ENCODE measurements around the gene MATN3. TPM values are rescaled to one million over a fixed set of nuclear protein-coding genes. Genes with fewer than 3 reads are reported as not detected.

The MATN3 gene
- total and polyA plus RNA-seq, 9 of the 15 experiments (the other 6 are each of a cell fraction or from before 2014, with no cell fraction given): not detected

DNA sequence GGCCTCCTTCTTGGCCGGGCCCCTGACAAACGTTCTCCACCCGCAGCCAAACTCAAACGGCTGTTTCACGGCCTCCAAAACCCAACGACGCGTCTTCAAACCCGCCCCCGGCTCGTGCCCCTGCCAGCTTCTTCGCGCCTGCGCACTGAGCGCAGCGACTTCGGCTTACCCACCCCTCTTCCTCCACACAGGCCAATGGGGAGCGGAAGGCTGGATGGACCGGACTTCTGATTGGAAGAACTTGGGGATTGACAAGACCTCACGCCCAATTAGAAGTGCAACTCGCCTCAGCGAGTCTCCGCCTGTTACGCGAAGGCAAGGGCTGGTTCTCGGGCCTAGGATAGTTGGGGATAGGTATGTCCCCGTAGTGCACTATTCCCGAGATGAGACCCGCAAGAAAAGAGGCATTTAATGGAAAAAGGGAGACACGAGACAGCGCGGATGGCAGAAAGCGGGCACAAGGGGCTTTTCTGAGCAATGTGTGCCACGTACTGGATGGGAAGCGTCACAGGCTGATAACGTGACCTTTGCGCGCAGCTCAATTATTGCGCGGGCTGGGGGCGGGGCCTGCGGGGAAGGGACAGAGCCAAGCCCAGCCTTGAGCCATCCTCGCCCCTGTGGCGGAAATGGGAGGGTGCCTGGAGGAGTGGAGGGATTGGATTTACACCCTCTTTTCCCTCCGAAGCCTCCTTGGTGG is 39.2 kb upstream of the MATN3 start, which contains the start of gene LAPTM4A (continued):
- TF ChIP-seq, protein P1, sequence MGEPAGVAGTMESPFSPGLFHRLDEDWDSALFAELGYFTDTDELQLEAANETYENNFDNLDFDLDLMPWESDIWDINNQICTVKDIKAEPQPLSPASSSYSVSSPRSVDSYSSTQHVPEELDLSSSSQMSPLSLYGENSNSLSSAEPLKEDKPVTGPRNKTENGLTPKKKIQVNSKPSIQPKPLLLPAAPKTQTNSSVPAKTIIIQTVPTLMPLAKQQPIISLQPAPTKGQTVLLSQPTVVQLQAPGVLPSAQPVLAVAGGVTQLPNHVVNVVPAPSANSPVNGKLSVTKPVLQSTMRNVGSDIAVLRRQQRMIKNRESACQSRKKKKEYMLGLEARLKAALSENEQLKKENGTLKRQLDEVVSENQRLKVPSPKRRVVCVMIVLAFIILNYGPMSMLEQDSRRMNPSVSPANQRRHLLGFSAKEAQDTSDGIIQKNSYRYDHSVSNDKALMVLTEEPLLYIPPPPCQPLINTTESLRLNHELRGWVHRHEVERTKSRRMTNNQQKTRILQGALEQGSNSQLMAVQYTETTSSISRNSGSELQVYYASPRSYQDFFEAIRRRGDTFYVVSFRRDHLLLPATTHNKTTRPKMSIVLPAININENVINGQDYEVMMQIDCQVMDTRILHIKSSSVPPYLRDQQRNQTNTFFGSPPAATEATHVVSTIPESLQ (CRISPR knock-in tag; IDR thresholded peaks at IDR 0.05): peak; percentile 97
- TF ChIP-seq STAT5A (IDR thresholded peaks at IDR 0.05; ENCODE audit: borderline replicate concordance, low read length) (no peak), PML (IDR thresholded peaks at IDR 0.05; ENCODE audit: low read length) (peak; percentile 73), SUPT5H (IDR thresholded peaks at IDR 0.05) (peak; percentile 89), HCFC1 (IDR thresholded peaks at IDR 0.05; ENCODE audit: low read depth, low read length) (peak; percentile 69), MNT (conservative IDR thresholded peaks at IDR 0.05) (peak; percentile 78 to 86), TBL1XR1 (IDR thresholded peaks at IDR 0.05; ENCODE audit: low read length in 2 of 2) (0 out of 4 replicates have a peak, but pooled peaks of 1 of the 2 experiments have one; percentile 48), CGGBP1 (CRISPR knock-in tag; IDR thresholded peaks at IDR 0.05) (0 out of 2 replicates have a peak, but pooled peaks have one; percentile 19), RBM25 (IDR thresholded peaks at IDR 0.05; ENCODE audit: low read depth, low read length, severe bottlenecking) (peak; percentile 94), KDM4B (IDR thresholded peaks at IDR 0.05; ENCODE audit: borderline replicate concordance in 2 of 2, low read depth in 1 of 2) (peak in 1 of 2 experiments; percentile 59; a peak in 1 of 4 replicates), ZC3H4 (CRISPR knock-in tag; IDR thresholded peaks at IDR 0.05; ENCODE audit: borderline replicate concordance) (no peak), HOMEZ (CRISPR knock-in tag; IDR thresholded peaks at IDR 0.05) (no peak), SPI1 (IDR thresholded peaks at IDR 0.05; ENCODE audit: borderline replicate concordance, low read depth, low read length) (0 out of 2 replicates have a peak, but pooled peaks have one; percentile 8)
- TF ChIP-seq, protein P2, sequence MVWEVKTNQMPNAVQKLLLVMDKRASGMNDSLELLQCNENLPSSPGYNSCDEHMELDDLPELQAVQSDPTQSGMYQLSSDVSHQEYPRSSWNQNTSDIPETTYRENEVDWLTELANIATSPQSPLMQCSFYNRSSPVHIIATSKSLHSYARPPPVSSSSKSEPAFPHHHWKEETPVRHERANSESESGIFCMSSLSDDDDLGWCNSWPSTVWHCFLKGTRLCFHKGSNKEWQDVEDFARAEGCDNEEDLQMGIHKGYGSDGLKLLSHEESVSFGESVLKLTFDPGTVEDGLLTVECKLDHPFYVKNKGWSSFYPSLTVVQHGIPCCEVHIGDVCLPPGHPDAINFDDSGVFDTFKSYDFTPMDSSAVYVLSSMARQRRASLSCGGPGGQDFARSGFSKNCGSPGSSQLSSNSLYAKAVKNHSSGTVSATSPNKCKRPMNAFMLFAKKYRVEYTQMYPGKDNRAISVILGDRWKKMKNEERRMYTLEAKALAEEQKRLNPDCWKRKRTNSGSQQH (CRISPR knock-in tag; IDR thresholded peaks at IDR 0.05): peak; percentile 47; the same call in 1 of the 2 replicates
- TF ChIP-seq, protein P3, sequence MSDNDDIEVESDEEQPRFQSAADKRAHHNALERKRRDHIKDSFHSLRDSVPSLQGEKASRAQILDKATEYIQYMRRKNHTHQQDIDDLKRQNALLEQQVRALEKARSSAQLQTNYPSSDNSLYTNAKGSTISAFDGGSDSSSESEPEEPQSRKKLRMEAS (CRISPR knock-in tag; IDR thresholded peaks at IDR 0.05): peak; percentile 57
- TF ChIP-seq, protein P4, sequence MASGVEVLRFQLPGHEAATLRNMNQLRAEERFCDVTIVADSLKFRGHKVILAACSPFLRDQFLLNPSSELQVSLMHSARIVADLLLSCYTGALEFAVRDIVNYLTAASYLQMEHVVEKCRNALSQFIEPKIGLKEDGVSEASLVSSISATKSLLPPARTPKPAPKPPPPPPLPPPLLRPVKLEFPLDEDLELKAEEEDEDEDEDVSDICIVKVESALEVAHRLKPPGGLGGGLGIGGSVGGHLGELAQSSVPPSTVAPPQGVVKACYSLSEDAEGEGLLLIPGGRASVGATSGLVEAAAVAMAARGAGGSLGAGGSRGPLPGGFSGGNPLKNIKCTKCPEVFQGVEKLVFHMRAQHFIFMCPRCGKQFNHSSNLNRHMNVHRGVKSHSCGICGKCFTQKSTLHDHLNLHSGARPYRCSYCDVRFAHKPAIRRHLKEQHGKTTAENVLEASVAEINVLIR (CRISPR knock-in tag; IDR thresholded peaks at IDR 0.05): peak; percentile 86
- TF ChIP-seq, protein P5, sequence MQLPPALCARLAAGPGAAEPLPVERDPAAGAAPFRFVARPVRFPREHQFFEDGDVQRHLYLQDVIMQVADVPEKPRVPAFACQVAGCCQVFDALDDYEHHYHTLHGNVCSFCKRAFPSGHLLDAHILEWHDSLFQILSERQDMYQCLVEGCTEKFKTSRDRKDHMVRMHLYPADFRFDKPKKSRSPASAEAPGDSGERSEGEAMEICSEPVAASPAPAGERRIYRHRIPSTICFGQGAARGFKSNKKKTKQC (CRISPR knock-in tag; IDR thresholded peaks at IDR 0.05): 0 out of 2 replicates have a peak, but pooled peaks have one; percentile 13

All from K562 (cell line).